ENCODE data around the gene FPR3. TPM values are rescaled to one million over a fixed set of nuclear protein-coding genes. Genes with fewer than 3 reads are reported as not detected.

FPR3 gene
- total and polyA plus RNA-seq, 2 experiments from 2014 or later, result not detected

GRCh38 chr19:51788029-51788428 is 6.9 kb upstream of the FPR3 start (continued):
- TF ChIP-seq CTCF (conservative IDR thresholded peaks at IDR 0.05; ENCODE audit: low read depth in 2 of 2), result no peak
- no peak for TF ChIP-seq ETS1 (IDR thresholded peaks at IDR 0.05)
- no peak for TF ChIP-seq EZH2 (IDR thresholded peaks at IDR 0.05; ENCODE audit: low read depth, unreplicated experiment)

DNA sequence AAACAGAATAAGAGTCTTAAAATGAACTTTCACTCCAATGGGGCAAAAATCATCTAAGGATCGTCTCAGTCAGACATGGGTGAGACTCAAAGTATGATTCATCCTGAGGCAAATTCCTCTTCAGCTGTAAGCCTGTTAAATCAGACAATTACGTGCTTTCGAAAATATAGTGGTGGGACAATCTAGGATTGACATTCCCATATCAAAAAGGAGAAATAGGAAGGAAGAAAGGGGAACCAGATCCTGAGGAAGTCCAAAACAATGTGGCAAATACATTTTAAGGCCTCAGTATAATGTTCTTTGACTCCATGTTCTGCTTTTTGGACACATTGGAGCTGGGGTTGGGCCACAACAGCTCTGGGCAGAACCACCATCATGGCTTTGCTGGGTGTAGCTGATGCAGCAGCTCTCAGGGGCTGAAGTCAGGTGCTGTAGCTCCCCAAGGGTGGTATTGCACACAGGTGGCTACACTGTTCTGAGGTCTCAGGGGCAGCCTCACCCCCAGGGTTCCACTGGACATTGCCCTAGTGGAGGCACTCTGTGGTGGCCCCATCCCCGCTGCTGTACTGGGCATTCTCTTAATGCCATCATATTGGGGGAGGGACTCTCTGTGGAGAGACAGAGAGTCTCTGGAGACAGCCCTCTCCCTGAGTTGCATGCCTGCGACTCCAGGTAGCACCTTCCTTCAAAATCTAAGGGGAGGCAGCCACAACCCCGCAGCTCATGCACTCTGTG is 5.7 kb upstream of the FPR3 start:
- H3K9me2 ChIP-seq (ENCODE audit: insufficient read depth), result peaks cover 7% of the 10 kb centered on the region; the same call in 1 of the 2 replicates
- no peaks in the 10 kb centered on the region for H3K27me3 ChIP-seq (ENCODE audit: insufficient read depth)
- H3F3A ChIP-seq (replicated peaks; ENCODE audit: low read depth), result no peaks in the 10 kb centered on the region
- H3K79me2 ChIP-seq (replicated peaks; ENCODE audit: insufficient read depth), result no peaks in the 10 kb centered on the region
- ATAC-seq (no peak), DNase-seq (ENCODE audit: low spot score) (no peak)
- H3K9me3 Mint-ChIP-seq, result peaks cover 53% of the 10 kb centered on the region
- no peaks in the 10 kb centered on the region for H3K27me3 Mint-ChIP-seq (ENCODE audit: insufficient read depth, low read depth, poor library complexity)
- H3K36me3 ChIP-seq (ENCODE audit: insufficient read depth), result no peaks in the 10 kb centered on the region
- H3K36me3 Mint-ChIP-seq (ENCODE audit: low read depth), result peaks cover 4% of the 10 kb centered on the region; the same call in 2 of the 3 replicates
- no peak overlapping the region for H3K4me2 ChIP-seq
- TF ChIP-seq NANOG (IDR thresholded peaks at IDR 0.05; ENCODE audit: borderline replicate concordance) (no peak), ZNF114 (CRISPR knock-in tag; IDR thresholded peaks at IDR 0.05) (no peak), STAT1 (IDR thresholded peaks at IDR 0.05; ENCODE audit: unreplicated experiment) (no peak), REST (IDR thresholded peaks at IDR 0.05; ENCODE audit: unreplicated experiment) (no peak), CREB1 (CRISPR knock-in tag; IDR thresholded peaks at IDR 0.05; ENCODE audit: low read depth) (no peak)
- H3K4me1 ChIP-seq (ENCODE audit: insufficient read depth), result no peaks in the 10 kb centered on the region
- H2AFZ ChIP-seq, result no peak overlapping the region
- H3K27ac Mint-ChIP-seq, result no peak overlapping the region
- H3K27ac ChIP-seq (ENCODE audit: low read depth), result no peak overlapping the region
- no peak overlapping the region for H3K4me3 Mint-ChIP-seq
- H3K4me1 Mint-ChIP-seq, result no peaks in the 10 kb centered on the region
- H4K20me1 ChIP-seq (replicated peaks; ENCODE audit: insufficient read depth), result no peaks in the 10 kb centered on the region
- H3K4me3 ChIP-seq, result no peak overlapping the region

All from GM23338 (cell line).